HepG2 (cell line): ENCODE data around the gene EBP. TPM values are rescaled to one million over a fixed set of nuclear protein-coding genes. Genes with fewer than 3 reads are reported as not detected.
A peak's percentile ranks its signal among the peaks of the same experiment; 100 is the strongest.

Experiments
- GLI4 ChIP-seq: sonication (generic); formaldehyde crosslinking; IDR thresholded peaks from 2 replicates; pipeline ENCODE4 v1.5.1; 2020; ENCODE audit warnings: missing genetic modification reagents, mild to moderate bottlenecking, moderate library complexity, borderline replicate concordance
- GZF1 ChIP-seq: sonication (generic); formaldehyde crosslinking; IDR thresholded peaks from 2 replicates; pipeline ENCODE4 v1.5.1; 2020; ENCODE audit warnings: mild to moderate bottlenecking, missing genetic modification reagents
- JUN ChIP-seq: sonication (generic); formaldehyde crosslinking; IDR thresholded peaks from 2 replicates; pipeline ENCODE4 v1.4.0; 2020; ENCODE audit warnings: mild to moderate bottlenecking, missing genetic modification reagents
- KLF12 ChIP-seq: sonication (generic); formaldehyde crosslinking; IDR thresholded peaks from 2 replicates; pipeline ENCODE4 v1.4.0; 2020; ENCODE audit warnings: missing genetic modification reagents, borderline replicate concordance
- KMT2B ChIP-seq: IDR thresholded peaks from 2 replicates; pipeline ENCODE4 v1.6.1; 2016; ENCODE audit warnings: missing genetic modification reagents, missing compliant biosample characterization
- MAX ChIP-seq: IDR thresholded peaks from 2 replicates; pipeline ENCODE4 v1.6.1; 2012; ENCODE audit warnings: inconsistent platforms
- MED8 ChIP-seq: sonication (generic); formaldehyde crosslinking; IDR thresholded peaks from 2 replicates; pipeline ENCODE4 v1.8.1; 2023; ENCODE audit warnings: mild to moderate bottlenecking, missing genetic modification reagents; ENCODE audit not compliant: insufficient replicate concordance
- MXI1 ChIP-seq: IDR thresholded peaks from 3 replicates; pipeline ENCODE4 v1.6.1; 2012; ENCODE audit warnings: low read depth, low read length, inconsistent platforms, borderline replicate concordance
- NR2F6 ChIP-seq, 2 experiments: IDR thresholded peaks; 2 replicates each; pipeline ENCODE4 v1.6.1; 2016; ENCODE audit warnings: antibody characterized with exemption in 1 of 2, mild to moderate bottlenecking in 1 of 2
- POLR2A ChIP-seq, 2 experiments: IDR thresholded peaks; 2 replicates each; pipeline ENCODE4 v1.6.1; 2011; ENCODE audit warnings: low read depth in 2 of 2, low read length in 2 of 2, mild to moderate bottlenecking in 1 of 2, moderate library complexity in 1 of 2; ENCODE audit not compliant: insufficient read depth in 1 of 2
- RBM39 ChIP-seq: fragments of 200-400 bp; formaldehyde crosslinking; IDR thresholded peaks from one replicate; pipeline ENCODE4 v1.6.1; 2018; ENCODE audit warnings: antibody characterized with exemption, mild to moderate bottlenecking, low read depth, low read length; ENCODE audit not compliant: poor library complexity, severe bottlenecking
- TFE3 ChIP-seq: IDR thresholded peaks from 2 replicates; pipeline ENCODE4 v1.6.1; 2016
- ZFP62 ChIP-seq: sonication (generic); formaldehyde crosslinking; IDR thresholded peaks from 2 replicates; pipeline ENCODE4 v1.4.0; 2020; ENCODE audit warnings: missing genetic modification reagents
- ZFX ChIP-seq: sonication (generic); formaldehyde crosslinking; IDR thresholded peaks from 2 replicates; pipeline ENCODE4 v1.4.0; 2020; ENCODE audit warnings: mild to moderate bottlenecking, low read depth, missing genetic modification reagents, moderate library complexity
- ZNF574 ChIP-seq: sonication (generic); formaldehyde crosslinking; IDR thresholded peaks from 2 replicates; pipeline ENCODE4 v1.4.0; 2020; ENCODE audit warnings: missing genetic modification reagents
- ZNF687 ChIP-seq: sonication (generic); formaldehyde crosslinking; IDR thresholded peaks from 2 replicates; pipeline ENCODE4 v1.5.1; 2020; ENCODE audit warnings: mild to moderate bottlenecking, missing genetic modification reagents, moderate library complexity
- polyA plus RNA-seq, 8 experiments: library from polyadenylated mRNA; depleted of rRNA in 3 of 8; stranded (reverse) in 7 of 8; unstranded in 1 of 8; fragments of >200 nt; fragmentation: Illumina TruSeq in 4 of 8; extraction: Trizol in 4 of 8; gene quantifications; 2 replicates each; pipeline versions ENCODE4 v1.2.1 to v1.2.3, GENCODE V29; 2011 to 2016; ENCODE audit warnings: low read depth in 4 of 8, missing spikeins in 1 of 8, mixed read lengths in 1 of 8; ENCODE audit not compliant: insufficient read depth in 1 of 8
- total RNA-seq, 5 experiments: library from RNA; depleted of rRNA; stranded (reverse); fragments of >200 nt; fragmentation: Illumina TruSeq; extraction: Trizol; gene quantifications; 2 replicates each; pipeline ENCODE4 v1.2.3, GENCODE V29; 2016; ENCODE audit warnings: low read depth in 1 of 5
- TF ChIP-seq, protein P1 (sequence below): sonication (generic); formaldehyde crosslinking; IDR thresholded peaks from 2 replicates; pipeline ENCODE4 v1.8.0; 2022; ENCODE audit warnings: missing genetic modification reagents, mild to moderate bottlenecking, inconsistent platforms, borderline replicate concordance

The EBP gene
- total and polyA plus RNA-seq, 2 of the 13 experiments (the other 11 are each of a cell fraction or from before 2014, with no cell fraction given): 106 to 260 TPM

DNA sequence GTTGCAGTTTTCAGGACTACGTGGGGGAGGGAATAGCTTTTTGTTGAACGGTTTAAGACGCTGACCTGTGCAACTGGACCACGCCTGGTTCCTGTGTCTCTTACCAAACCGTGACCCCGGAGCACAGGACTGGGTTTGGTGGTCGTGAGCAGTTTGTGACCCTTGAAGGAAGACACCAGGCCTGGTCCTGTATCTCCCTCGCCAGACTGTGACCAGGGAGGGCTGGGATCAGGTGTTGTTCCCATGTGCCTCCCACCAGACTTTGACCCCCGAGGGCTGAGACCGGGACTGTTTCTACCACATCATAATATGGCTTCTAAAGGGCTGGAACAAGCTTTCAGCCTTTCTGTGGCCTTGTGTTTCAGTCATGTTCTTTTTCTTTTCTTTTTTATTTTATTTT lies 683 bp downstream of the EBP start (continued):
- TF ChIP-seq ZNF687 (CRISPR knock-in tag): peak; percentile 54; the same call in 1 of the 2 replicates
- TF ChIP-seq MAX: peak; percentile 65; the same call in 1 of the 2 replicates
- no peak for TF ChIP-seq MED8 (CRISPR knock-in tag)
- no peak for TF ChIP-seq ZFP62 (CRISPR knock-in tag)
- TF ChIP-seq POLR2A (IDR thresholded peaks at IDR 0.05; ENCODE audit: insufficient read depth in 1 of 2, low read depth in 2 of 2, low read length in 2 of 2): peak; percentile 46 to 65; a peak in 2 of 4 replicates
- peak; percentile 6; the same call in 1 of the 3 replicates for TF ChIP-seq MXI1
- TF ChIP-seq TFE3 (CRISPR knock-in tag): 0 out of 2 replicates have a peak, but pooled peaks have one; percentile 18
- no peak for TF ChIP-seq ZNF574
- TF ChIP-seq GLI4 (CRISPR knock-in tag): no peak
- no peak for TF ChIP-seq NR2F6 (IDR thresholded peaks at IDR 0.05)
- TF ChIP-seq NR2F6 (CRISPR knock-in tag; IDR thresholded peaks at IDR 0.05): 0 out of 2 replicates have a peak, but pooled peaks have one; percentile 4
- TF ChIP-seq JUN (CRISPR knock-in tag): no peak
- TF ChIP-seq RBM39: no peak
- no peak for TF ChIP-seq KMT2B
- peak; percentile 51; the same call in 1 of the 2 replicates for TF ChIP-seq ZFX (CRISPR knock-in tag)
- TF ChIP-seq, protein P1, sequence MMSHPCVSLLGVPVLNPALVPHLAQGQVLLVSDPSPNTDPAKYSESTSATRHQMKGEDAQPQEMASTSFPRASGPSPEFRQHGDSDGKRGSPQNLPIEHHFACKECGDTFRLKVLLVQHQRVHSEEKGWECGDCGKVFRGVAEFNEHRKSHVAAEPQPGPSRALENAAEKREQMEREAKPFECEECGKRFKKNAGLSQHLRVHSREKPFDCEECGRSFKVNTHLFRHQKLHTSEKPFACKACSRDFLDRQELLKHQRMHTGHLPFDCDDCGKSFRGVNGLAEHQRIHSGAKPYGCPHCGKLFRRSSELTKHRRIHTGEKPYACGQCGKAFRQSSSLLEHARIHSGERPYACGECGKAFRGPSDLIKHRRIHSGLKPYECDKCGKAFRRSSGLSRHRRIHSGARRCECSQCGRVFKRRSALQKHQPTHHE (CRISPR knock-in tag): no peak
- TF ChIP-seq GZF1 (CRISPR knock-in tag): no peak
- no peak for TF ChIP-seq KLF12
